SK-N-MC (cell line): Measurements from ENCODE around the gene PDHB.

Experiments
- EZH2 ChIP-seq: fragments of 200-600 bp; sonication (generic); IDR thresholded peaks from one replicate; pipeline ENCODE4 v1.6.1; 2017; ENCODE audit warnings: antibody characterized with exemption
- POLR2AphosphoS5 ChIP-seq: IDR thresholded peaks from 2 replicates; pipeline ENCODE4 v1.6.1; 2012; ENCODE audit warnings: mild to moderate bottlenecking, low read depth, low read length, borderline replicate concordance

DNA sequence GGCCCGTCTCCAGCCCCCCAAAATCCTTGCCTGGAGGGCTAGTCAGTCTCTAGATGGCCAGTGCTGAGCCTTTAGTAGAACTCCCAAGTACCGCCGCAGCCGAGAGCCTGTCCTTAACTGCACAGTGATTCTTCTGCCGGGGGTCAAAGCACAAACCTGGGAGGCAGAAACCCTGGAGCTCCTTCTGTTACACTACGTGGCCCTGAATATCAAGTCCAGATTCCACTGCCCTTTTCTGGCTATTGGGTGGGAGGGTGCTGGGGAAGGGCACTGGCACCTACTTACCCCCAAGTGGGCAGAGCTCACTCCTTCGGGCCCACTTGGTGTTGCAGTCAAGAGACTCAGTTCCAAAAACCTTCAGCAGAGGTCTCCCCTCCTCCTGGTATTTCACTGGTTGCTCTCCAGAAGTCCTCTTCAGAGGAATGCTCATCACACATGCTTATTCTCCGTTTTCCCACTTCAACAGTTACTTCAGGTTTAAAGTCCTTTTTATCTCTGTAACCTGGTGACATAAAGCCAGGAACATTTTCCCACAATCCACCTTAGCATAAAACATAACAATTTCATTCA, 10.8 kb downstream of the PDHB start:
- TF ChIP-seq POLR2AphosphoS5 (no peak), EZH2 (no peak)
